Measurements from ENCODE around the gene CDH4.
A peak's percentile ranks its signal among the peaks of the same experiment; 100 is the strongest.
"Not testable (repeated sequence)": the region's sequence is repeated elsewhere in the genome, so short reads cannot be mapped to it uniquely, and the experiment has no call there.

Gene CDH4

DNA sequence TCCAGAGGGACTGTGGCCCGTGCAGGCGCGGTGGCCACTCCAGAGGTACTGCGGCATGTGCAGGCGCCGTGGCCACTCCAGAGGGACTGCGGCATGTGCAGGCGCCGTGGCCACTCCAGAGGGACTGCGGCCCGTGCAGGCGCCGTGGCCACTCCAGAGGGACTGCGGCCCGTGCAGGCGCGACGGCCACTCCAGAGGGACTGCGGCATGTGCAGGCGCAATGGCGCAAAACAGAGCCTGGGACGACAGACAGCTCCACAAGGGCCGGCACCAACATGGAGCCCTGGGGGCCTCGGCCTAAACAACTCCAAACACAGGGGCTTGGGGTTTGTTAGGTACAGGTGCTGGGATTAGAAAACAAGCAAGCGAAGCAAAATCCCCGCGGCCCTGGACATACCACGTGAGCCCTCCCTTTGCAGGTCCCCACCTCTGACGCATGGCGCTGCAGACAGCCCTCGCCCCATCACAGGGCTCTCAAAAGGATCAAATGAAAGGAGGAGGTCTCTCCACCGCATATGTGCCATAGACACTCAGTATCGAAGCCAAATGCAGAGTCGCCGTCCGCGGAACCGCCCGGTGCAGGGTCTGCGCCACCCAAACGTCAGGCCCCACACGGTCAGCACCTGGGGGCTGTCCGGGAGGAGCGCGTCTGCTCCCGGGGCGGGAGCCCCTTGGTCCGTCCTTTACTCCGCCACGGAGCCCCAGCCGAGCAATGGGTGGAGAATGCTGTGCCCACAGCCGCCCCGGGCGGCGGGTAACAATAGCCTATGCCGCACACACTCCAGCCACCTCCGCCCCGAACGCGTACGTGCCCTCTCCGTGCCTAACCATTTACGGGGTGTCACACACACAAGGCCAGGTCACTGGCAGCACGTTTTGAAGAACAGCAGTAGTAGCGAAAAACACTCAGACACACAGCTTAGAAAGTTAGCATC lies 727.9 kb downstream of the CDH4 start:
- H3K27me3 ChIP-seq (ENCODE audit: insufficient read depth, poor library complexity, severe bottlenecking): no peaks in the 10 kb centered on the region

DNA sequence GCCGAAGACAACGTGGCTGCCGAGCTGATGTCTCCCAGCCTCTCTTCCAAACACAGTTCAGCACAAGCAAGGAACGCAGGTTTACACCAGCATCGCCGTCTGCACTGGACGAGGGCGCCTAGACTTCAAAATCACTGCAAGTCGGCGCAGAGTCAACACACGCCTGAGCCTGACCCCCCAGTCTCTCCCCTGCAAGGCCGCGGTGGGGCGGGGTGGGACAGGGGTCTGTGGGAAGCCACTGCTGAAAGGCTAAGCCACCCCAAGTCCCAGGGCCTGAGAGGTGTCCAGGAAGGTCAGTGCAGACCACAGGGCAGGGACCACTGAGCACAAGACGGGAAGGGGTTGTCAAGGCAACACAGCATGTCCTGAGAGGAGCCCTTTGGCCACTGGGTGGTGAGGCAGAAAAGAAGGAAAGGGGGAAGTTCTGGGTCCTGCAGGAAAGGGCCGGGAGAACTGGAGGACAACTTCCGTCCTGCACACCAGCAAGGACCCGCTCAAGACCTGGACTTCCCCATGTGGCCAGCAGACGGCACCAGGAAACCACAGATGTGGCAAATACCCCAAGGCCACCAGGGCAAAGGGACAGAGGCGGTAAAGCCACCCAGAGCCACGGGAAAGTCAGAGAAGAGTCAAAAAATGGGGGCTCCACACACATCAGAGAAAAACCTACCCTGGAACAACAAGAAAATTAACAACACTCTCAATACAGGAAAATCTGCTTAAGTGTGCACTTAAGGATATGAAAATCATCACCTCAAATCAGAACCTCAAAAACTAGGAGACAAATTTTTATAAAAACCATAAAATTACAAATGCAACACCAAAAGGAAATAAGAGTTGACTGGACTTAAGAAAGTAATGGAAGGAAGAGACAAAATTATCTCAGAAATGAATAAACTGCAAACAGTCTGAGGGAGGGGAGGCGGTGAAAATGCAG lies 728.9 kb downstream of the CDH4 start:
- Histone ChIP-seq H3K27ac (replicated peaks) (no peak overlapping the region), H3K4me3 (replicated peaks; ENCODE audit: insufficient read depth, low read length) (no peak overlapping the region), H3K27me3 (ENCODE audit: insufficient read depth, poor library complexity, severe bottlenecking) (no peaks in the 10 kb centered on the region)
- peak; percentile 27 to 68 for DNase-seq (ENCODE audit: low read depth in 1 of 2, low spot score in 1 of 2)
- TF ChIP-seq SPI1 (IDR thresholded peaks at IDR 0.05; ENCODE audit: borderline replicate concordance, low read depth): peak; percentile 11; the same call in 1 of the 2 replicates
- TF ChIP-seq, protein P1, sequence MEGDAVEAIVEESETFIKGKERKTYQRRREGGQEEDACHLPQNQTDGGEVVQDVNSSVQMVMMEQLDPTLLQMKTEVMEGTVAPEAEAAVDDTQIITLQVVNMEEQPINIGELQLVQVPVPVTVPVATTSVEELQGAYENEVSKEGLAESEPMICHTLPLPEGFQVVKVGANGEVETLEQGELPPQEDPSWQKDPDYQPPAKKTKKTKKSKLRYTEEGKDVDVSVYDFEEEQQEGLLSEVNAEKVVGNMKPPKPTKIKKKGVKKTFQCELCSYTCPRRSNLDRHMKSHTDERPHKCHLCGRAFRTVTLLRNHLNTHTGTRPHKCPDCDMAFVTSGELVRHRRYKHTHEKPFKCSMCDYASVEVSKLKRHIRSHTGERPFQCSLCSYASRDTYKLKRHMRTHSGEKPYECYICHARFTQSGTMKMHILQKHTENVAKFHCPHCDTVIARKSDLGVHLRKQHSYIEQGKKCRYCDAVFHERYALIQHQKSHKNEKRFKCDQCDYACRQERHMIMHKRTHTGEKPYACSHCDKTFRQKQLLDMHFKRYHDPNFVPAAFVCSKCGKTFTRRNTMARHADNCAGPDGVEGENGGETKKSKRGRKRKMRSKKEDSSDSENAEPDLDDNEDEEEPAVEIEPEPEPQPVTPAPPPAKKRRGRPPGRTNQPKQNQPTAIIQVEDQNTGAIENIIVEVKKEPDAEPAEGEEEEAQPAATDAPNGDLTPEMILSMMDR (IDR thresholded peaks at IDR 0.05; ENCODE audit: insufficient read depth, low read length): peak; percentile 69
- no peak for TF ChIP-seq POLR2AphosphoS5 (IDR thresholded peaks at IDR 0.05; ENCODE audit: low read depth)
- TF ChIP-seq GABPA (IDR thresholded peaks at IDR 0.05; ENCODE audit: low read depth): no peak

More for the DNA sequence above, 727.9 kb downstream of the CDH4 start:
- H3K27ac ChIP-seq (replicated peaks): no peak overlapping the region
- H3K4me3 ChIP-seq (replicated peaks; ENCODE audit: insufficient read depth, low read length): no peak overlapping the region
- no peak for TF ChIP-seq POLR2AphosphoS5 (IDR thresholded peaks at IDR 0.05; ENCODE audit: low read depth)
- TF ChIP-seq, protein P1 (IDR thresholded peaks at IDR 0.05; ENCODE audit: insufficient read depth, low read length): no peak
- no peak for TF ChIP-seq GABPA (IDR thresholded peaks at IDR 0.05; ENCODE audit: low read depth)
- DNase-seq (ENCODE audit: low read depth in 1 of 2, low spot score in 1 of 2): no peak

DNA sequence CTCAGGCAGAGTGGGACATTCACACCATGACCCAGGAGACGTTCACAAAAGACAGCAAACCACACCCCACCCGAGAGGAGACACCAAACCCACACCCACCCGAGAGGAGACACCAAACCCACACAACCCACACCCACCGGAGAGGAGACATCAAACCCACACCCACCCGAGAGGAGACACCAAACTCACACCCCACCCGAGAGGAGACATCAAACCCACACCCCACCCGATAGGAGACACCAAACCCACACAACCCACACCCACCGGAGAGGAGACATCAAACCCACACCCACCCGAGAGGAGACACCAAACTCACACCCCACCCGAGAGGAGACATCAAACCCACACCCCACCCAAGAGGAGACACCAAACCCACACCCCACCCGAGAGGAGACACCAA lies 729.6 kb downstream of the CDH4 start:
- H3K4me3 ChIP-seq (replicated peaks; ENCODE audit: insufficient read depth, low read length); DNase-seq (ENCODE audit: low read depth in 1 of 2, low spot score in 1 of 2); H3K27ac ChIP-seq (replicated peaks); H3K27me3 ChIP-seq (ENCODE audit: insufficient read depth, poor library complexity, severe bottlenecking): not testable (repeated sequence)

DNA sequence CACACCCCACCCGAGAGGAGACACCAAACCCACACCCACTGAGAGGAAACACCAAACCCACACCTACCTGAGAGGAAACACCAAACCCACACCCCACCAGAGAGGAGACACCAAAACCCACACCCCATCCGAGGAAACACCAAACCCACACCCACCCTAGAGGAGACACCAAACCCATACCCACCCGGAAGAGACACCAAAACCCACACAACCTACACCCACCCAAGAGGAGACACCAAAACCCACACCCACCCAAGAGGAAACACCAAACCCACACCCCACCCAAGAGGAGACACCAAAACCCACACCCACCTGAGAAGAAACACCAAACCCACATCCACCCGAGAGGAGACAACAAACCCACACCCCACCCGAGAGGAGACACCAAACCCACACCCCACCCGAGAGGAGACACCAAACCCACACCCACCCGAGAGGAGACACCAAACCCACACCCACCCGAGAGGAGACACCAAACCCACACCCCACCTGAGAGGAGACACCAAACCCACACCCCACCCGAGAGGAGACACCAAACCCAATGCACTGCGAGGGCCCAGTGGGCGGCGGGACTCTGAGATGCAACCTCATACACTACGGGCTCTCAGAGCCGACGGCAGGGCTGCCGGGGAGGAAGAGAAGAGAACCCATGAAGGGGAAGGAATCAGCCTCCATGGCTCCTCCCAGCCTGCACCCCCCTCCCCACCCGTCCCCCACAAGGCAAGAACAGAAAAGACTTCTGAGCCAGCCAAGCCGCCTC lies 730.3 kb downstream of the CDH4 start:
- H3K27me3 ChIP-seq (ENCODE audit: insufficient read depth, poor library complexity, severe bottlenecking): no peaks in the 10 kb centered on the region
- no peak overlapping the region for H3K4me3 ChIP-seq (replicated peaks; ENCODE audit: insufficient read depth, low read length)
- H3K27ac ChIP-seq (replicated peaks): no peak overlapping the region
- TF ChIP-seq, protein P1 (IDR thresholded peaks at IDR 0.05; ENCODE audit: insufficient read depth, low read length): no peak
- TF ChIP-seq GABPA (IDR thresholded peaks at IDR 0.05; ENCODE audit: low read depth): no peak
- no peak for TF ChIP-seq SPI1 (IDR thresholded peaks at IDR 0.05; ENCODE audit: borderline replicate concordance, low read depth)
- TF ChIP-seq POLR2AphosphoS5 (IDR thresholded peaks at IDR 0.05; ENCODE audit: low read depth): no peak
- TF ChIP-seq, protein P2, sequence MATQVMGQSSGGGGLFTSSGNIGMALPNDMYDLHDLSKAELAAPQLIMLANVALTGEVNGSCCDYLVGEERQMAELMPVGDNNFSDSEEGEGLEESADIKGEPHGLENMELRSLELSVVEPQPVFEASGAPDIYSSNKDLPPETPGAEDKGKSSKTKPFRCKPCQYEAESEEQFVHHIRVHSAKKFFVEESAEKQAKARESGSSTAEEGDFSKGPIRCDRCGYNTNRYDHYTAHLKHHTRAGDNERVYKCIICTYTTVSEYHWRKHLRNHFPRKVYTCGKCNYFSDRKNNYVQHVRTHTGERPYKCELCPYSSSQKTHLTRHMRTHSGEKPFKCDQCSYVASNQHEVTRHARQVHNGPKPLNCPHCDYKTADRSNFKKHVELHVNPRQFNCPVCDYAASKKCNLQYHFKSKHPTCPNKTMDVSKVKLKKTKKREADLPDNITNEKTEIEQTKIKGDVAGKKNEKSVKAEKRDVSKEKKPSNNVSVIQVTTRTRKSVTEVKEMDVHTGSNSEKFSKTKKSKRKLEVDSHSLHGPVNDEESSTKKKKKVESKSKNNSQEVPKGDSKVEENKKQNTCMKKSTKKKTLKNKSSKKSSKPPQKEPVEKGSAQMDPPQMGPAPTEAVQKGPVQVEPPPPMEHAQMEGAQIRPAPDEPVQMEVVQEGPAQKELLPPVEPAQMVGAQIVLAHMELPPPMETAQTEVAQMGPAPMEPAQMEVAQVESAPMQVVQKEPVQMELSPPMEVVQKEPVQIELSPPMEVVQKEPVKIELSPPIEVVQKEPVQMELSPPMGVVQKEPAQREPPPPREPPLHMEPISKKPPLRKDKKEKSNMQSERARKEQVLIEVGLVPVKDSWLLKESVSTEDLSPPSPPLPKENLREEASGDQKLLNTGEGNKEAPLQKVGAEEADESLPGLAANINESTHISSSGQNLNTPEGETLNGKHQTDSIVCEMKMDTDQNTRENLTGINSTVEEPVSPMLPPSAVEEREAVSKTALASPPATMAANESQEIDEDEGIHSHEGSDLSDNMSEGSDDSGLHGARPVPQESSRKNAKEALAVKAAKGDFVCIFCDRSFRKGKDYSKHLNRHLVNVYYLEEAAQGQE (IDR thresholded peaks at IDR 0.05; ENCODE audit: insufficient replicate concordance, low read depth): no peak
- no peak for DNase-seq (ENCODE audit: low read depth in 1 of 2, low spot score in 1 of 2)
